Neural cell (in vitro differentiated cells): ENCODE measurements around the gene TMEM187. TPM values are rescaled to one million over a fixed set of nuclear protein-coding genes. Genes with fewer than 3 reads are reported as not detected.

Experiments used
- H2AFZ ChIP-seq: fragments of 200-600, 300-800 bp; sonication (generic), shearing (Covaris generic); 2 replicates; pipeline ENCODE4 v1.6.0; 2014; ENCODE audit warnings: low read depth, mild to moderate bottlenecking, antibody characterized with exemption, low read length, moderate library complexity
- H3F3A ChIP-seq: fragments of 200-600 bp; shearing (Covaris generic); 2 replicates; pipeline ENCODE4 v1.6.1; 2016; ENCODE audit warnings: mild to moderate bottlenecking, moderate library complexity, mixed read lengths, antibody characterized with exemption, low read length; ENCODE audit not compliant: insufficient read depth, poor library complexity, severe bottlenecking
- H3K27ac ChIP-seq: fragments of 200-600, 300-800 bp; sonication (generic), shearing (Covaris generic); 2 replicates; pipeline ENCODE4 v1.5.1; 2014; ENCODE audit warnings: mild to moderate bottlenecking, low read length, moderate library complexity
- H3K27me3 ChIP-seq: fragments of 300-800, 200-600 bp; sonication (generic), shearing (Covaris generic); 2 replicates; pipeline ENCODE4 v1.6.0; 2014; ENCODE audit warnings: mild to moderate bottlenecking, low read depth, low read length, moderate library complexity; ENCODE audit not compliant: insufficient read depth
- H3K36me3 ChIP-seq: fragments of 300-800, 200-600 bp; sonication (generic), shearing (Covaris generic); 2 replicates; pipeline ENCODE4 v1.5.1; 2014; ENCODE audit warnings: mild to moderate bottlenecking, antibody characterized with exemption, low read length, moderate library complexity; ENCODE audit not compliant: insufficient read depth
- H3K4me2 ChIP-seq: fragments of 300-800, 200-600 bp; sonication (generic), shearing (Covaris generic); 2 replicates; pipeline ENCODE4 v1.6.0; 2014; ENCODE audit warnings: mild to moderate bottlenecking, low read length
- H3K4me3 ChIP-seq: fragments of 300-800, 200-600 bp; sonication (generic), shearing (Covaris generic); 2 replicates; pipeline ENCODE4 v1.5.1; 2014; ENCODE audit warnings: mild to moderate bottlenecking, low read length, moderate library complexity
- H3K79me2 ChIP-seq: fragments of 200-600 bp; shearing (Covaris generic); replicated peaks from 2 replicates; pipeline ENCODE4 v1.6.0; 2014; ENCODE audit warnings: mild to moderate bottlenecking, low read length, moderate library complexity; ENCODE audit not compliant: insufficient read depth
- H3K9ac ChIP-seq: fragments of 300-800, 200-600 bp; sonication (generic), shearing (Covaris generic); 2 replicates; pipeline ENCODE4 v1.6.1; 2016; ENCODE audit warnings: mild to moderate bottlenecking, low read length, mixed read lengths
- H3K9me2 ChIP-seq: fragments of 200-600 bp; shearing (Covaris generic); 2 replicates; pipeline ENCODE4 v1.6.1; 2016; ENCODE audit warnings: mild to moderate bottlenecking, low read length, mixed read lengths; ENCODE audit not compliant: insufficient read depth
- H3K9me3 ChIP-seq: fragments of 200-600, 300-800 bp; sonication (generic), shearing (Covaris generic); 2 replicates; pipeline ENCODE4 v1.6.1; 2016; ENCODE audit warnings: mild to moderate bottlenecking, mixed run types, low read length, moderate library complexity, mixed read lengths
- H4K20me1 ChIP-seq: fragments of 200-600 bp; shearing (Covaris generic); 2 replicates; pipeline ENCODE4 v1.6.1; 2016; ENCODE audit warnings: mild to moderate bottlenecking, mixed run types; ENCODE audit not compliant: insufficient read depth
- CTCF ChIP-seq: fragments of 450-650 bp; IDR thresholded peaks from 2 replicates; pipeline ENCODE4 v1.5.1; 2014; ENCODE audit warnings: antibody characterized with exemption, mild to moderate bottlenecking, moderate library complexity; ENCODE audit not compliant: poor library complexity, severe bottlenecking
- EP300 ChIP-seq: fragments of 450-650 bp; conservative IDR thresholded peaks from 2 replicates; pipeline ENCODE4 v1.6.1; 2014; ENCODE audit warnings: antibody characterized with exemption, mild to moderate bottlenecking, moderate library complexity; ENCODE audit not compliant: poor library complexity, severe bottlenecking
- EZH2 ChIP-seq: fragments of 200-600, 300-800 bp; shearing (Covaris generic), sonication (generic); IDR thresholded peaks from 2 replicates; pipeline ENCODE4 v1.6.1; 2014; ENCODE audit warnings: antibody characterized with exemption, low read length, borderline replicate concordance, mild to moderate bottlenecking; ENCODE audit not compliant: insufficient read depth, poor library complexity, severe bottlenecking
- MXI1 ChIP-seq: fragments of 450-650 bp; conservative IDR thresholded peaks from 2 replicates; pipeline ENCODE4 v1.6.1; 2014; ENCODE audit warnings: antibody characterized with exemption, mild to moderate bottlenecking; ENCODE audit not compliant: poor library complexity, severe bottlenecking
- POLR2AphosphoS5 ChIP-seq: IDR thresholded peaks from 2 replicates; pipeline ENCODE4 v1.6.1; 2012
- RAD21 ChIP-seq: fragments of 450-650 bp; conservative IDR thresholded peaks from 2 replicates; pipeline ENCODE4 v1.6.1; 2014; ENCODE audit warnings: antibody characterized with exemption, mild to moderate bottlenecking, moderate library complexity
- REST ChIP-seq: IDR thresholded peaks from 2 replicates; pipeline ENCODE4 v1.6.1; 2012; ENCODE audit warnings: borderline replicate concordance
- TAF1 ChIP-seq: IDR thresholded peaks from 2 replicates; pipeline ENCODE4 v1.6.1; 2012; ENCODE audit warnings: low read depth
- polyA plus RNA-seq: library from polyadenylated mRNA; depleted of rRNA; stranded (reverse); fragments of >200 nt; gene quantifications from 2 replicates; pipeline ENCODE4 v1.2.3, GENCODE V29; 2014

TMEM187 gene
- polyA plus RNA-seq, 1 donor from 2014 or later: 5.2 TPM

- H4K20me1 ChIP-seq: no peaks in the 10 kb centered on the region
- H3K9ac ChIP-seq: no peak overlapping the region
- H3K4me3 ChIP-seq: no peak overlapping the region
- H3K79me2 ChIP-seq: no peaks in the 10 kb centered on the region
- no peak for TF ChIP-seq MXI1
- no peak for TF ChIP-seq REST
- TF ChIP-seq EZH2: no peak
- no peak for TF ChIP-seq CTCF
- TF ChIP-seq EP300: no peak
- no peak for TF ChIP-seq POLR2AphosphoS5
- TF ChIP-seq TAF1: no peak
- no peak for TF ChIP-seq RAD21
- H3K27me3 ChIP-seq: no peaks in the 10 kb centered on the region
- no peak overlapping the region for H2AFZ ChIP-seq
- no peaks in the 10 kb centered on the region for H3K9me3 ChIP-seq
- no peak overlapping the region for H3K27ac ChIP-seq
- no peaks in the 10 kb centered on the region for H3K36me3 ChIP-seq
- no peak overlapping the region for H3K4me2 ChIP-seq
- H3F3A ChIP-seq: no peaks in the 10 kb centered on the region
- H3K9me2 ChIP-seq: no peaks in the 10 kb centered on the region
Observed at GRCh38 chrX:153931151-153931550, 41.4 kb upstream of the TMEM187 start.

- no peaks in the 10 kb centered on the region for H3K9me2 ChIP-seq
- TF ChIP-seq RAD21 (no peak), MXI1 (no peak), CTCF (no peak)
- no peaks in the 10 kb centered on the region for H4K20me1 ChIP-seq
- H3F3A ChIP-seq: no peaks in the 10 kb centered on the region
- H3K79me2 ChIP-seq: no peaks in the 10 kb centered on the region
- no peak overlapping the region for H3K27ac ChIP-seq
- H3K9ac ChIP-seq: no peak overlapping the region
- no peak overlapping the region for H2AFZ ChIP-seq
- no peaks in the 10 kb centered on the region for H3K36me3 ChIP-seq
- H3K4me2 ChIP-seq: no peak overlapping the region
- H3K4me3 ChIP-seq: no peak overlapping the region
- H3K9me3 ChIP-seq: no peaks in the 10 kb centered on the region
- no peaks in the 10 kb centered on the region for H3K27me3 ChIP-seq
Observed at GRCh38 chrX:153931748-153932147, 40.8 kb upstream of the TMEM187 start.
